Esophagus squamous epithelium (tissue), 4 donors: ENCODE results near the gene GIPR.

ENCODE experiments used
- POLR2A ChIP-seq, 4 donors: fragments of 450-650 bp; IDR thresholded peaks; one replicate each; pipeline ENCODE4 v1.6.1; 2017; ENCODE audit warnings: antibody characterized with exemption in 4 of 4, mild to moderate bottlenecking in 4 of 4, moderate library complexity in 3 of 4
- TF ChIP-seq, protein P1 (sequence below), 6 experiments: fragments of 450-650 bp in 4 of 6; fragments of 200-600 bp in 2 of 6; sonication (generic) in 2 of 6; IDR thresholded peaks; one replicate each; pipeline ENCODE4 v1.5.1; 2016 to 2019; ENCODE audit warnings: antibody characterized with exemption in 6 of 6, mild to moderate bottlenecking in 4 of 6, moderate library complexity in 4 of 6

DNA sequence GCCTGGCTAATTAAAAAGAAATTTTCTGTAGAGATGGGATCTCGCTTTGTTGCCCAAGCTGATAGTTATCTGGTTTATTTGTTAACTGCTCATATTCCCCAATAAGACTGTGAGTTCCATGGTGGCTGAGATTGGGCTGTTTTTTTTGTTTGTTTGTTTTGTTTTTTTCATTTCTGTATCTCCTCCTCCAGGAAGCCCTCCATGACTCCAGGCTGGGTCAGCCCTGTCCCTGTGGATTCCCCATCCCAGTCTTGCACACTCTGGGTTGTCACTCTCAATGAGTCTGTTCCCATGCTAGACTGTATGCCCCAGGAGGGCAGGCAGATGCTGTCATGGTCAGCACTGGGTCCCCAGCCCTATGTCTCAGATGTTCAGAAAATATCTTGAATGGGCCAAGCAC, 31.7 kb upstream of the GIPR start:
- TF ChIP-seq, protein P1, sequence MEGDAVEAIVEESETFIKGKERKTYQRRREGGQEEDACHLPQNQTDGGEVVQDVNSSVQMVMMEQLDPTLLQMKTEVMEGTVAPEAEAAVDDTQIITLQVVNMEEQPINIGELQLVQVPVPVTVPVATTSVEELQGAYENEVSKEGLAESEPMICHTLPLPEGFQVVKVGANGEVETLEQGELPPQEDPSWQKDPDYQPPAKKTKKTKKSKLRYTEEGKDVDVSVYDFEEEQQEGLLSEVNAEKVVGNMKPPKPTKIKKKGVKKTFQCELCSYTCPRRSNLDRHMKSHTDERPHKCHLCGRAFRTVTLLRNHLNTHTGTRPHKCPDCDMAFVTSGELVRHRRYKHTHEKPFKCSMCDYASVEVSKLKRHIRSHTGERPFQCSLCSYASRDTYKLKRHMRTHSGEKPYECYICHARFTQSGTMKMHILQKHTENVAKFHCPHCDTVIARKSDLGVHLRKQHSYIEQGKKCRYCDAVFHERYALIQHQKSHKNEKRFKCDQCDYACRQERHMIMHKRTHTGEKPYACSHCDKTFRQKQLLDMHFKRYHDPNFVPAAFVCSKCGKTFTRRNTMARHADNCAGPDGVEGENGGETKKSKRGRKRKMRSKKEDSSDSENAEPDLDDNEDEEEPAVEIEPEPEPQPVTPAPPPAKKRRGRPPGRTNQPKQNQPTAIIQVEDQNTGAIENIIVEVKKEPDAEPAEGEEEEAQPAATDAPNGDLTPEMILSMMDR (IDR thresholded peaks at IDR 0.05): no peak
- no peak for TF ChIP-seq POLR2A (IDR thresholded peaks at IDR 0.05)
